K562 (cell line): Measurements from ENCODE around the gene GFI1B. TPM values are rescaled to one million over a fixed set of nuclear protein-coding genes. Genes with fewer than 3 reads are reported as not detected.
A peak's percentile ranks its signal among the peaks of the same experiment; 100 is the strongest.

ENCODE experiments used
- HMG20B ChIP-seq: fragments of 250-450 bp; sonication (Bioruptor Pico); IDR thresholded peaks from 2 replicates; pipeline ENCODE4 v1.5.0; 2021; ENCODE audit warnings: mild to moderate bottlenecking
- L3MBTL2 ChIP-seq: fragments of 450-650 bp; IDR thresholded peaks from 2 replicates; pipeline ENCODE4 v1.6.1; 2016; ENCODE audit warnings: mild to moderate bottlenecking, moderate library complexity
- NFYB ChIP-seq: IDR thresholded peaks from 2 replicates; pipeline ENCODE4 v1.6.1; 2011; ENCODE audit warnings: mild to moderate bottlenecking, moderate library complexity; ENCODE audit not compliant: insufficient read length; ENCODE audit errors: extremely low read depth
- PTRF ChIP-seq: fragments of 450-650 bp; IDR thresholded peaks from 2 replicates; pipeline ENCODE4 v1.6.1; 2016; ENCODE audit warnings: mild to moderate bottlenecking, missing genetic modification characterization, missing compliant biosample characterization
- STAG1 ChIP-seq: sonication (generic); formaldehyde crosslinking; IDR thresholded peaks from 2 replicates; pipeline ENCODE4 v1.5.0; 2020; ENCODE audit warnings: missing genetic modification reagents, borderline replicate concordance
- polyA plus RNA-seq, 8 experiments: library from polyadenylated mRNA; depleted of rRNA in 4 of 8; stranded (reverse) in 5 of 8; unstranded in 3 of 8; fragments of >200 nt; fragmentation: Nextera tagmentation in 2 of 8; fragmentation: Illumina TruSeq in 1 of 8; extraction: Ambion mirVana in 2 of 8; extraction: Trizol in 1 of 8; gene quantifications; 2 replicates each; pipeline versions ENCODE4 v1.2.1 to v1.2.3, GENCODE V29; 2011 to 2014; ENCODE audit warnings: inconsistent platforms in 1 of 8, missing spikeins in 1 of 8
- total RNA-seq, 7 experiments: library from RNA; depleted of rRNA in 6 of 7; stranded (reverse); fragments of >200 nt in 6 of 7; fragmentation: Illumina TruSeq in 2 of 7; extraction: Trizol in 2 of 7; gene quantifications; 2 replicates each; pipeline versions ENCODE4 v1.2.1 to v1.2.3, GENCODE V29; 2011 to 2021; ENCODE audit warnings: low replicate concordance in 1 of 7
- TF ChIP-seq, protein P1 (sequence below), 2 experiments: fragments of 450-650 bp in 1 of 2; sonication (generic) in 1 of 2; formaldehyde crosslinking in 1 of 2; IDR thresholded peaks; 2 replicates each; pipeline versions ENCODE4 v1.7.1 to v1.9.0; 2016 to 2022; ENCODE audit warnings: inconsistent platforms in 1 of 2, mild to moderate bottlenecking in 1 of 2, missing genetic modification reagents in 1 of 2
- TF ChIP-seq, protein P2 (sequence below): fragments of 450-650 bp; IDR thresholded peaks from 2 replicates; pipeline ENCODE4 v1.6.1; 2016; ENCODE audit warnings: mild to moderate bottlenecking, moderate library complexity

Gene GFI1B
- total and polyA plus RNA-seq, 9 of the 15 experiments (the other 6 are each of a cell fraction or from before 2014, with no cell fraction given), result 8.0 to 75.7 (median 34.5) TPM

DNA sequence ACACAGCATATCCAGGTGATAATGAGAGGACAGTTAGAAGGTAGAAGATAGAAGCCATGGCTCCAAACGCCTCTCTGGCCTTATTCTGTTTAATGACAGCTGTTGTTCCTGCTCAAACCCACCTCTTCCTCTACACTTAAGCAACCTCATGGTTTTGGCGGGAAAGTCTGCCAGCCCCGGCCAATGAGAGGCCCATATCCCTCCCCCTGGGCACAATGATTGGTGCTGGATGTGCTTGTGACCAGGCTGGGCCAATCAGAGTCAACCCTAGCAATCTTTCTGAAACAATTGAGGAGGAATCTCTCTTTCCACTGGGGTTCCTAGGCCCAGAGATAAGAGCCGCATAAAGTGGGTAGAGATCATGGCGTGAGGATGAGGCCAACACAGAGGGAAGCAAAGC is 4.8 kb upstream of the GFI1B start (continued):
- TF ChIP-seq, protein P1, sequence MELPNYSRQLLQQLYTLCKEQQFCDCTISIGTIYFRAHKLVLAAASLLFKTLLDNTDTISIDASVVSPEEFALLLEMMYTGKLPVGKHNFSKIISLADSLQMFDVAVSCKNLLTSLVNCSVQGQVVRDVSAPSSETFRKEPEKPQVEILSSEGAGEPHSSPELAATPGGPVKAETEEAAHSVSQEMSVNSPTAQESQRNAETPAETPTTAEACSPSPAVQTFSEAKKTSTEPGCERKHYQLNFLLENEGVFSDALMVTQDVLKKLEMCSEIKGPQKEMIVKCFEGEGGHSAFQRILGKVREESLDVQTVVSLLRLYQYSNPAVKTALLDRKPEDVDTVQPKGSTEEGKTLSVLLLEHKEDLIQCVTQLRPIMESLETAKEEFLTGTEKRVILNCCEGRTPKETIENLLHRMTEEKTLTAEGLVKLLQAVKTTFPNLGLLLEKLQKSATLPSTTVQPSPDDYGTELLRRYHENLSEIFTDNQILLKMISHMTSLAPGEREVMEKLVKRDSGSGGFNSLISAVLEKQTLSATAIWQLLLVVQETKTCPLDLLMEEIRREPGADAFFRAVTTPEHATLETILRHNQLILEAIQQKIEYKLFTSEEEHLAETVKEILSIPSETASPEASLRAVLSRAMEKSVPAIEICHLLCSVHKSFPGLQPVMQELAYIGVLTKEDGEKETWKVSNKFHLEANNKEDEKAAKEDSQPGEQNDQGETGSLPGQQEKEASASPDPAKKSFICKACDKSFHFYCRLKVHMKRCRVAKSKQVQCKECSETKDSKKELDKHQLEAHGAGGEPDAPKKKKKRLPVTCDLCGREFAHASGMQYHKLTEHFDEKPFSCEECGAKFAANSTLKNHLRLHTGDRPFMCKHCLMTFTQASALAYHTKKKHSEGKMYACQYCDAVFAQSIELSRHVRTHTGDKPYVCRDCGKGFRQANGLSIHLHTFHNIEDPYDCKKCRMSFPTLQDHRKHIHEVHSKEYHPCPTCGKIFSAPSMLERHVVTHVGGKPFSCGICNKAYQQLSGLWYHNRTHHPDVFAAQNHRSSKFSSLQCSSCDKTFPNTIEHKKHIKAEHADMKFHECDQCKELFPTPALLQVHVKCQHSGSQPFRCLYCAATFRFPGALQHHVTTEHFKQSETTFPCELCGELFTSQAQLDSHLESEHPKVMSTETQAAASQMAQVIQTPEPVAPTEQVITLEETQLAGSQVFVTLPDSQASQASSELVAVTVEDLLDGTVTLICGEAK (IDR thresholded peaks at IDR 0.05), result no peak
- TF ChIP-seq, protein P1 (CRISPR knock-in tag; IDR thresholded peaks at IDR 0.05), result no peak
- TF ChIP-seq NFYB (peak; percentile 91), STAG1 (CRISPR knock-in tag) (no peak), PTRF (tag) (no peak), L3MBTL2 (peak; percentile 86; the same call in 1 of the 2 replicates), HMG20B (no peak)
- TF ChIP-seq, protein P2, sequence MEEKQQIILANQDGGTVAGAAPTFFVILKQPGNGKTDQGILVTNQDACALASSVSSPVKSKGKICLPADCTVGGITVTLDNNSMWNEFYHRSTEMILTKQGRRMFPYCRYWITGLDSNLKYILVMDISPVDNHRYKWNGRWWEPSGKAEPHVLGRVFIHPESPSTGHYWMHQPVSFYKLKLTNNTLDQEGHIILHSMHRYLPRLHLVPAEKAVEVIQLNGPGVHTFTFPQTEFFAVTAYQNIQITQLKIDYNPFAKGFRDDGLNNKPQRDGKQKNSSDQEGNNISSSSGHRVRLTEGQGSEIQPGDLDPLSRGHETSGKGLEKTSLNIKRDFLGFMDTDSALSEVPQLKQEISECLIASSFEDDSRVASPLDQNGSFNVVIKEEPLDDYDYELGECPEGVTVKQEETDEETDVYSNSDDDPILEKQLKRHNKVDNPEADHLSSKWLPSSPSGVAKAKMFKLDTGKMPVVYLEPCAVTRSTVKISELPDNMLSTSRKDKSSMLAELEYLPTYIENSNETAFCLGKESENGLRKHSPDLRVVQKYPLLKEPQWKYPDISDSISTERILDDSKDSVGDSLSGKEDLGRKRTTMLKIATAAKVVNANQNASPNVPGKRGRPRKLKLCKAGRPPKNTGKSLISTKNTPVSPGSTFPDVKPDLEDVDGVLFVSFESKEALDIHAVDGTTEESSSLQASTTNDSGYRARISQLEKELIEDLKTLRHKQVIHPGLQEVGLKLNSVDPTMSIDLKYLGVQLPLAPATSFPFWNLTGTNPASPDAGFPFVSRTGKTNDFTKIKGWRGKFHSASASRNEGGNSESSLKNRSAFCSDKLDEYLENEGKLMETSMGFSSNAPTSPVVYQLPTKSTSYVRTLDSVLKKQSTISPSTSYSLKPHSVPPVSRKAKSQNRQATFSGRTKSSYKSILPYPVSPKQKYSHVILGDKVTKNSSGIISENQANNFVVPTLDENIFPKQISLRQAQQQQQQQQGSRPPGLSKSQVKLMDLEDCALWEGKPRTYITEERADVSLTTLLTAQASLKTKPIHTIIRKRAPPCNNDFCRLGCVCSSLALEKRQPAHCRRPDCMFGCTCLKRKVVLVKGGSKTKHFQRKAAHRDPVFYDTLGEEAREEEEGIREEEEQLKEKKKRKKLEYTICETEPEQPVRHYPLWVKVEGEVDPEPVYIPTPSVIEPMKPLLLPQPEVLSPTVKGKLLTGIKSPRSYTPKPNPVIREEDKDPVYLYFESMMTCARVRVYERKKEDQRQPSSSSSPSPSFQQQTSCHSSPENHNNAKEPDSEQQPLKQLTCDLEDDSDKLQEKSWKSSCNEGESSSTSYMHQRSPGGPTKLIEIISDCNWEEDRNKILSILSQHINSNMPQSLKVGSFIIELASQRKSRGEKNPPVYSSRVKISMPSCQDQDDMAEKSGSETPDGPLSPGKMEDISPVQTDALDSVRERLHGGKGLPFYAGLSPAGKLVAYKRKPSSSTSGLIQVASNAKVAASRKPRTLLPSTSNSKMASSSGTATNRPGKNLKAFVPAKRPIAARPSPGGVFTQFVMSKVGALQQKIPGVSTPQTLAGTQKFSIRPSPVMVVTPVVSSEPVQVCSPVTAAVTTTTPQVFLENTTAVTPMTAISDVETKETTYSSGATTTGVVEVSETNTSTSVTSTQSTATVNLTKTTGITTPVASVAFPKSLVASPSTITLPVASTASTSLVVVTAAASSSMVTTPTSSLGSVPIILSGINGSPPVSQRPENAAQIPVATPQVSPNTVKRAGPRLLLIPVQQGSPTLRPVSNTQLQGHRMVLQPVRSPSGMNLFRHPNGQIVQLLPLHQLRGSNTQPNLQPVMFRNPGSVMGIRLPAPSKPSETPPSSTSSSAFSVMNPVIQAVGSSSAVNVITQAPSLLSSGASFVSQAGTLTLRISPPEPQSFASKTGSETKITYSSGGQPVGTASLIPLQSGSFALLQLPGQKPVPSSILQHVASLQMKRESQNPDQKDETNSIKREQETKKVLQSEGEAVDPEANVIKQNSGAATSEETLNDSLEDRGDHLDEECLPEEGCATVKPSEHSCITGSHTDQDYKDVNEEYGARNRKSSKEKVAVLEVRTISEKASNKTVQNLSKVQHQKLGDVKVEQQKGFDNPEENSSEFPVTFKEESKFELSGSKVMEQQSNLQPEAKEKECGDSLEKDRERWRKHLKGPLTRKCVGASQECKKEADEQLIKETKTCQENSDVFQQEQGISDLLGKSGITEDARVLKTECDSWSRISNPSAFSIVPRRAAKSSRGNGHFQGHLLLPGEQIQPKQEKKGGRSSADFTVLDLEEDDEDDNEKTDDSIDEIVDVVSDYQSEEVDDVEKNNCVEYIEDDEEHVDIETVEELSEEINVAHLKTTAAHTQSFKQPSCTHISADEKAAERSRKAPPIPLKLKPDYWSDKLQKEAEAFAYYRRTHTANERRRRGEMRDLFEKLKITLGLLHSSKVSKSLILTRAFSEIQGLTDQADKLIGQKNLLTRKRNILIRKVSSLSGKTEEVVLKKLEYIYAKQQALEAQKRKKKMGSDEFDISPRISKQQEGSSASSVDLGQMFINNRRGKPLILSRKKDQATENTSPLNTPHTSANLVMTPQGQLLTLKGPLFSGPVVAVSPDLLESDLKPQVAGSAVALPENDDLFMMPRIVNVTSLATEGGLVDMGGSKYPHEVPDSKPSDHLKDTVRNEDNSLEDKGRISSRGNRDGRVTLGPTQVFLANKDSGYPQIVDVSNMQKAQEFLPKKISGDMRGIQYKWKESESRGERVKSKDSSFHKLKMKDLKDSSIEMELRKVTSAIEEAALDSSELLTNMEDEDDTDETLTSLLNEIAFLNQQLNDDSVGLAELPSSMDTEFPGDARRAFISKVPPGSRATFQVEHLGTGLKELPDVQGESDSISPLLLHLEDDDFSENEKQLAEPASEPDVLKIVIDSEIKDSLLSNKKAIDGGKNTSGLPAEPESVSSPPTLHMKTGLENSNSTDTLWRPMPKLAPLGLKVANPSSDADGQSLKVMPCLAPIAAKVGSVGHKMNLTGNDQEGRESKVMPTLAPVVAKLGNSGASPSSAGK, result peak; percentile 76
